GM12872 (cell line): Measurements from ENCODE around the gene ATP13A3.

Experiments
- TF ChIP-seq, protein P1 (sequence below): IDR thresholded peaks from 3 replicates; pipeline ENCODE4 v1.5.1; 2011; ENCODE audit warnings: low read depth, mild to moderate bottlenecking, low read length, moderate library complexity; ENCODE audit not compliant: insufficient read depth

ATP13A3 gene

DNA sequence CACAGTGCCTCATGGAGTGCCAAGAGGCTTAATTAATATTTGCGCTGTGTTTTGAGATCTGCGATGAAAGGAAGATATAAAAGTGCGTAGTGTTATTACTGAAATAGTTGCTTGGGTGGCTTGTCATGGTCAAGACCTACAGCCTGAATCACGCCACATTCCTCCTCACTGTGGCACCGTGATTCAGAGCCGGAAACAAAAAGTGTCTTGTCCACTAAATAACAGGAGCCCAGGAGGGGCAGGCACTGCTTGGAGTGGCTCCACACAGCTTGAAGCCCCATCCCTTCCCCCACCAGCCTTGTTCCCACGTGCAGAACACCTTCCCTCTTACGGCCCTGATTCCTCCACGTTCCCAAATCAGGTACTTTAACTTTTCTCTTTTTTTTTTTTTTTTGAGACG, 116.0 kb downstream of the ATP13A3 start:
- TF ChIP-seq, protein P1, sequence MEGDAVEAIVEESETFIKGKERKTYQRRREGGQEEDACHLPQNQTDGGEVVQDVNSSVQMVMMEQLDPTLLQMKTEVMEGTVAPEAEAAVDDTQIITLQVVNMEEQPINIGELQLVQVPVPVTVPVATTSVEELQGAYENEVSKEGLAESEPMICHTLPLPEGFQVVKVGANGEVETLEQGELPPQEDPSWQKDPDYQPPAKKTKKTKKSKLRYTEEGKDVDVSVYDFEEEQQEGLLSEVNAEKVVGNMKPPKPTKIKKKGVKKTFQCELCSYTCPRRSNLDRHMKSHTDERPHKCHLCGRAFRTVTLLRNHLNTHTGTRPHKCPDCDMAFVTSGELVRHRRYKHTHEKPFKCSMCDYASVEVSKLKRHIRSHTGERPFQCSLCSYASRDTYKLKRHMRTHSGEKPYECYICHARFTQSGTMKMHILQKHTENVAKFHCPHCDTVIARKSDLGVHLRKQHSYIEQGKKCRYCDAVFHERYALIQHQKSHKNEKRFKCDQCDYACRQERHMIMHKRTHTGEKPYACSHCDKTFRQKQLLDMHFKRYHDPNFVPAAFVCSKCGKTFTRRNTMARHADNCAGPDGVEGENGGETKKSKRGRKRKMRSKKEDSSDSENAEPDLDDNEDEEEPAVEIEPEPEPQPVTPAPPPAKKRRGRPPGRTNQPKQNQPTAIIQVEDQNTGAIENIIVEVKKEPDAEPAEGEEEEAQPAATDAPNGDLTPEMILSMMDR = no peak

DNA sequence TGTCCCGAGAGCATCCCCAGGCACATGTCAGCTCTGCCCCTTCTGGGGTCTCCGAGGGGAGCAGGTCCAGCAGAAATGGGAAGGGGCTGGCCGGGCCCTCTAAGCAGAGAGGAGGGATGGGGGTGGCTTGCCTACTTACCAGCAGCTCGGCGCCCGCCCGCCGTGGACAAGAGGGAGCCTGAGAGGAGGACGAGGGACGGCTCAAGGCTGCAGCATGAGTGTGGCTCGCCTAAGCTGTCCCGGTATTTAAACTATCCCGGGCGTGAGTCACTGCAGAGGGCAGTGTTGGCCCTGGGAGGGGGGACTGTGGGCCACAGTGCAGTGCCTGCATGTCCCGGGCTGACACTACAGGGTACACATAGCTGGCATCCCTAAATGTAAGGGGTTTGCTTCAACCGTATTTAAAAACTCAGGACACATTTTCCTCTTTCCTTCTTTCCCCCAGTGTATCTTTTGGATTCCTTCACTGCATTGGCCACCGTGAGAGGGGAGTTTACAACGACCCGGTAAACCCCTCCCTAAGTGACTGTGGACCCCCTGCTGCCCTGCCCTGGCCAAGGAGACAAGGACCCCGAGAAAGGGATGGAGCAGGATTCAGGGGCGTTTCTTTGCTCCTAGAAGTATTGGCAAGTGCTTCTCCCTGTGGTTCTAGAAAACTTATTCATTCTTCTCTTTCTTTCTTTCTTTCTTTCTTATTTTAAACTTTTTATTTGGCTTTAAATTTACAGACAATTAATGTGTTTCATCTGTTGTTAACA, 117.1 kb downstream of the ATP13A3 start, which contains the start of gene LRRC15:
TSS of gene LRRC15 (minus strand) at position 222 of the 758 bp plus-strand sequence. CDS start 8,700 bp downstream, outside the sequence.
- TF ChIP-seq, protein P1 = no peak

DNA sequence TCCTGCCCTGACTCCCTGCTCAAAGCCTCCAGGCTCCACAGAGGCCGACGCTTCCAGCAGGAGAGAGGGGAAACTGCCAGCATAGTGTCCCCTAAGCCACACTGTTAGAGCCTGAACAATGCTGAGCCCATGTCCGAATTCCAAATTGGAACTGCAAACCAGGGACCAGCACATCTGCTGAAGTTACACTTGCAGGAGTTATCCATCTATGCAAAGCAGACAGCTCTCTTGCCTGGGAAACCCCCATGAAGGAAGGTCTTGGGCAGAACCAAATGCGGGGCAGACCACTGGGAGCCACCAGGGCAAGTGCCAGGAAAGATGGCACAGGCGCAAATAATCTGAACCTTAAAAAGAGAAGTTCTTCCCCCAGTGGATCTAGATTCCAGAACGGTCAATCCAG, 117.9 kb downstream of the ATP13A3 start:
- TF ChIP-seq, protein P1 = no peak

DNA sequence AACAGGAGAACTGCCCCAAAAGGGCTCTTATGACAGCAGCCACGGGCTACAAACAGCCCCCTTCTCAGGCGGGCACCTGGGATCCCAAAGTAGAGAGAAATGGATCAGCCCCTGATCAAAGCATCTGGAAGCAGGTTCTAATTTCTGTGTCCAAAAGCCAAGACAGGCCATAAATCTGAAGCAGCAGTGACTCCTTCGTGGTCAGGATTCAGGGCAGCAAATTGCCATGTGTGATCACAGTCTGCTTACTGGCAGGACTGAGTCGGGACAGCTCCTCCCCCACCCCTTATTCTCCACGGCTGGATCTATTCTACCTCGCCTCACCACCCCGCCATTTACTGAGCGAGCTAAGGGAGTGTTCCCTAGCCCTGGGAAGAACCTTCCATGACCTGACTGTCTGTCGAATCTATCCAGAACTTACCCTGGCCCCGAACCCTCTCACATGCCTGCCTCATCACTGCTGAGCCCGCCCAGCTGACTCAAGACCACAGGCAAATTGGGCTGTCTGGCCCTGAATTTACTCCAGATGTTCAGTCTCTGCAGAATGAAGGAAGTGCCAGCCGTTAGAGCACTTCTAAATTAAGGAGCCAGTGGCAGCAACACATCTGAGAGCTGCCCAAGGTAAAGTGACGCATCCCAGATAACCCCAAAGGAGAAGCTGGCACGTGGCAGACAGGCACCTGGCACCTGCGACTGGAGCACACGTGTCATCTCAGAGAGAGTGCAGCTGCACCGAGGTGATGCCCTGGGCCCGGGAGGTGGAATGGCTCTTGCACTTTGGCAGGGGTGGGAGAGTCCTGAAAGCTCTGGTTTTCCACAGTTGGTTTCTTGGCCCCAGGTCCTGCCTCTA, 118.6 kb downstream of the ATP13A3 start:
- TF ChIP-seq, protein P1 = no peak

DNA sequence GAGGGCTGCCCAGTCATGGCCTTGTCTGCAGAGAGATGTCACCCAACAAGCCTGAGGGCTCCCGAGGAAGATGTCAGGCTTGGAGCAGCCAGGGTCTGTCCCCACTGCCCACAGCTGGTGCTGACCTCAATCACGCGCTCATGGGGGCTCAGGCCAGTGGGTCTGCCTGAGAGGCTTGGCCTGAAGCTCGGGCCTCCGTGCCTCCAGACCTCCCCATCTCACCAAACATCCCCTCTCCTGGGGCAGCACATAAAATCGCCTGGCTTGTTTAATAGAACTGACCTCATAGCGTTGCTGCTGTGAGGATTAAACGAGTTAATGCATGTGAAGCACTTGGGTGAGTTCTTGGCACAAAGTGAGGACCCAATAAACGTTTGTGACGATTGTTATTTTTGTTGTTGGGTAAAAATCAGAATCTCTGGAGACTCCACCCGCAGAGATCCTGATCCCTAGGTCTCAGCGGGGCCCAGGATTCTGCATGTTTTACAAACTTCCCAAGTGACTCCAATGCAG, 120.8 kb downstream of the ATP13A3 start:
- TF ChIP-seq, protein P1 = no peak

DNA sequence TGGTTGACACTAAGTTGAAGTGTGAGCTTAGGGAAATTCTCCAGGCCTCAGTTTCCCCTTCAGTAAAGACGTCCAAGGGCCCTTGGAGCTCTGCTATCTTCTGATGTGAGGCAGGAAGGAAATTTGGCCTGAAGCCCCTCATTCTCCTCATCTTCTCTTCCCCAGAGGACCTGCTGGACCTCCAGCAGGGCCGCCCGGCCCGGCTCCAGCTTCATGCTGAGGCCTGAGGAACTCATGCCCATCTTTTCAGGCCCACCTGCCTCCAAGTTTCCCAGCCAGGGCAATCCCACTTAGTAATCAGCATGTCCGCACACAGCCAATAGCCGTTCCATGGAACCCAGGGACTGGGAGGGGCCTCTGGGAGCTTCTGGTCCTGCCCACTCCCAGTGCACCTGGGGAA, 121.3 kb downstream of the ATP13A3 start:
- TF ChIP-seq, protein P1 = no peak

DNA sequence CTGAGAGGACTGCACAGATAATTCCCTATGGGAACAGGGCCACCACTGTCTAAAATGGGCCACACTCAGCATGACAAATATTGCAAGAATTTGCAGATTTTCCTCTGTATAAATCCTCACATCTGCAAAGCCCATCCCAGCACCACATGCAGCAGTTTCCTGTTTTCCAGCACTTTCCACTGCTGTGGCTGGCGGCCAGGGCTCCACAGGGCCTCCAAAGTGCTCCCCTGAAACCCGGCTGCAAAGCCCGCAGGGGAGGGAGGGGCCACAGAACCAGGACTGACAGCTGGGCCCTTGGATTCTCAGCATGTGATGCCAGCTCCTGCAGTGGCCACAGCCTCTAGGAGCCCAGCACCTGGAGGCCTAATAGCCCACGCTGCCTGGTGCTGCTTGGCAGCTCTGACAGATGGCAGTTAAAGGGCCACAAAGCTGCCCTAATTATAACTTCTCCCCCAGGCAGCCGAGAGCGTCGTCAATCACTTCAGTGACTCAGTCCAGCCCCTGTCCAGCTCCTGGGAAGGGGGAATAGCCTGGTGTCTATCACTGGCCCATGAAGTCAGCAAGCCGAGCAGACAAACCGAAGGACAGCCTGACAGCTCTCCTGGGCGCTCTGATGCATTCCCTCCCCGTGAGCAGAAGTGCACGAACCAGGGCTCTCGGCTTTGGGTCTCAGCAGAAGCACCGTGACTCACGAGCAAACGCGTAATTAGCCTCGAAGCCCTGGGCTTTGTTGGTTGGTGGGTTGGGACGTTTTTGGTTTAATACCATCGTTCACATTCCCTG, 122.0 kb downstream of the ATP13A3 start:
- TF ChIP-seq, protein P1 = no peak
